Activated naive CD4-positive, alpha-beta T cell treated with anti-CD3 and anti-CD28 coated beads, Interleukin-2, amount 50 U/mL, for 72 hours (primary cell): ENCODE results near the gene FHIT. TPM values are rescaled to one million over a fixed set of nuclear protein-coding genes. Genes with fewer than 3 reads are reported as not detected.
A peak's percentile ranks its signal among the peaks of the same experiment; 100 is the strongest.

Source experiments
- ATAC-seq, 2 donors: fragments of 150-1000 bp; cut with Tn5 transposase; 2 replicates each; pipeline ENCODE4 v1.10.0; 2021; ENCODE audit warnings: mild to moderate bottlenecking in 2 of 2, moderate library complexity in 2 of 2
- DNase-seq, 2 donors: peaks; one replicate each; pipeline ENCODE4 v3.0.0; 2021 to 2022; ENCODE audit warnings: low spot score in 2 of 2
- H3K27ac Mint-ChIP-seq, 2 donors: one replicate each; pipeline ENCODE4 v1.8.0; 2022; ENCODE audit warnings: mild to moderate bottlenecking in 2 of 2, mixed read lengths in 2 of 2
- H3K36me3 Mint-ChIP-seq, 2 donors: one replicate each; pipeline ENCODE4 v1.8.0; 2022; ENCODE audit warnings: mixed read lengths in 2 of 2
- H3K9me3 Mint-ChIP-seq, 2 donors: one replicate each; pipeline ENCODE4 v1.8.0; 2022; ENCODE audit warnings: mixed read lengths in 2 of 2
- total RNA-seq, 2 donors: library from RNA; stranded (reverse); gene quantifications; one replicate each; pipeline ENCODE4 v1.2.3, GENCODE V29; 2022

The FHIT gene
- total RNA-seq, 2 donors from 2014 or later = 21.3 to 37.0 TPM

DNA sequence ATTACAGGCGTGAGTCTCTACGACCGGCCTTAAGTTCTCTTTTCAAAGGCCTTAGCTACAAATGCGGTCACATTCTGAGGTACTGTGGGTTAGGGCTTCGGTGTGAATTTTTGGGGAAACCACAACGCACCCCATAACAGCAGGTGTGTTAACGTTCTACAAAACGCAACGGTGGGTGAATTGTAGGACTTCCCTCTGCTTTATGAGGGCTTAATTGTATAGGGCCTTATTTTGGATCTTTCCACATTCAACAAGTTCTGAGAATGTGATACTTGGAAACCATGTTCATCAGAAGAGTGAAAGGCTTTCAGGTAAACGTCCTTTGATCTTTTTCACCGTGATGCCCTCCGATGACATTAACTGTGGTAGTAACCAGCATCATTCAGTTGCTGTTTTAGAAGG, 1202.8 kb downstream of the FHIT start:
- ATAC-seq (peak; percentile 84 to 89), DNase-seq (peak; percentile 43 to 75)
- Mint-ChIP-seq H3K36me3 (peaks cover 39 to 44% of the 10 kb centered on the region in 2 donors), H3K27ac (peak overlapping the region; percentile 98 to 100), H3K9me3 (peaks cover 23 to 31% of the 10 kb centered on the region in 2 donors)

- ATAC-seq = peak; percentile 33 to 39
- Mint-ChIP-seq H3K9me3 (peaks cover 23 to 31% of the 10 kb centered on the region in 2 donors), H3K27ac (peak overlapping the region; percentile 98 to 100), H3K36me3 (peaks cover 42 to 45% of the 10 kb centered on the region in 2 donors)
- DNase-seq = no peak
Observed at GRCh38 chr3:60047426-60048200, 1203.6 kb downstream of the FHIT start.

DNA sequence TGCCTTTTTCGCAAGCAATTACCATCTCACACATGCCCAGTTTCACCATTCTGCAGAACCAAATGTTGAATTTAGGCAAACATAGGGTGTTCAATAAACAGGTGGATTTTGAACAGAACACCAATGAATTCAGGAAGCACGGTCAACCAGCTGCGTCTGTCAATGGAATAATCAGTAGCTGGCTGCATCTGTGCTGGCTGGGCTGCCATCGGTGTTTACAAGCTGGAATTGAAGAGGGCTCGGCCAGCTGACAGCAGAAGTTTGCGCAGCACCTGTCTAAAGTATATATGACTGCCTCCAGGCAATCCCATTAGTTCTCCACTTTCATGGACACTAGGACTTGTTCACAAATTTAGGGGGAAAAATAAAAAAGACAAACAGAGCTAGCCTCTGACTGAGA, 1205.0 kb downstream of the FHIT start:
- Mint-ChIP-seq H3K9me3 (peaks cover 24 to 25% of the 10 kb centered on the region in 2 donors), H3K36me3 (peaks cover 33 to 42% of the 10 kb centered on the region in 2 donors), H3K27ac (peak overlapping the region in 1 of 2 donors; percentile 100)
- ATAC-seq (no peak), DNase-seq (no peak)

DNA sequence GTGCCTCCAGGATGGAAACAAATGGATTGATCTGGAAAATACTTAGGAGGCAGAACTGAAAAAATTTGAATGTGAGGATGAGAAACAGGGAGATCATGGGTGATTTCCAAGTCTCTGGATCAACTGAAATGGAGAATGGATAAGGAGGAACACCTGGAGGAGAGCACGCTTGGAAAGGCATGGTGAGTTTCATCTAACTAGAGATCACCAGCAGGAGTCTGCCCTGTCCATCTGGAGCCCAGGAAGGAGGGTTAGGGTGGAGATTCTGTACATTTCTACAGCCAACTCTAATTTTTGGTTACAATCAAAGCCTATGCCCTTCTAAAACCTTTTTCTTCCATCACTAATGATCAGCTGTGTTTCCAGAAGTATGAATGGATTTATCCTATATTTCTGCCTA, 1205.6 kb downstream of the FHIT start:
- peak overlapping the region in 1 of 2 donors; percentile 100 for H3K27ac Mint-ChIP-seq
- peaks cover 33 to 42% of the 10 kb centered on the region in 2 donors for H3K36me3 Mint-ChIP-seq

DNA sequence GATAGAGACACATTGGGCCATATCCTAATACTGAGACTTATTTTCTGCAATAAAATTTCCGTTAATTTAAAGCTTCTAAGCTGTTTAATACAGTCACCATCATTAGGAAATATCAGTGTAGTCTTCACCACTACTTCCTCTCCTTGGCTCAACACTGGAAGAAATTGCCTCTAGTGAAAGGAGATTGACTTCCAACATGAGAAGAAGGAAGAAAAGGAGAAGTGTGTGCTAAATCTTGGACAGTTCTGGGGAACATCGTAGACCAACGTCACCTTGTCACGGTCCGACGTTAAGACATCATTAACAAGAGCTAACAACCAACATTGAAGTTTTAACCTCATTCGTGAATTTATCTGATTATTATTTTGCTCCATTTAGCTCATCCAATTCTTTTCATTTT, 1214.4 kb downstream of the FHIT start:
- DNase-seq (no peak), ATAC-seq (no peak)
- Mint-ChIP-seq H3K36me3 (peaks cover 13 to 33% of the 10 kb centered on the region in 2 donors), H3K27ac (no peak overlapping the region), H3K9me3 (peaks cover 5 to 7% of the 10 kb centered on the region in 2 donors)

More for the DNA sequence above, 1205.6 kb downstream of the FHIT start:
- H3K9me3 Mint-ChIP-seq = peaks cover 22 to 27% of the 10 kb centered on the region in 2 donors
- DNase-seq = no peak
- ATAC-seq = no peak

DNA sequence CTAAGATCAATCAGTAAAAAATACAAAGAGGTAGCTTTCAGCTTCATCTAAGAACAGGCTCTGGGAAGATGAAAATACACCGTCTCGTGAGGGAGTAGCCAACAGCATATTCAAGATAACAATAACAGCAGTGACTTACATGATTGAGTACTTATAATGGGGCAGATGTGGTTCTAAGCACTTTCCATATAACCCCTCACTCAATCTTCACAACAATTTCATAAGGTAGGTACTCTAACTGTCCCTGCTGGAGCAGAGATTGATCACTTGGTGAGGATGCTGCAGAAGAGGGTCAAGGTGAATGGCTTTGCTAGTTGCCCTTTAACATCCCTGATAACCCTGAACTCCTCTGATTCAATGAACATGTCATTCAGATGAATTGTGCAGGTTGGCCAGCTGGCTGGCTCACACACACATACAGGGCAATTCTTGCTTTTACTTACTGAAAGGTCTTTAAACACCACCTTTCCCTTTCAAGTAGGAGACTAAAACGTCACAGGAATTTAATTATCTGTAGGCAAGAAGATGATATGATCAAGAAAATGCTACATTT, 1217.3 kb downstream of the FHIT start:
- Mint-ChIP-seq H3K27ac (no peak overlapping the region), H3K36me3 (peaks cover 10 to 27% of the 10 kb centered on the region in 2 donors), H3K9me3 (peaks cover 0 to 7% of the 10 kb centered on the region in 2 donors)
- ATAC-seq = peak in 1 of 2 donors; percentile 48
- DNase-seq = no peak

GRCh38 chr3:60030982-60031381, 1220.3 kb downstream of the FHIT start:
- H3K9me3 Mint-ChIP-seq = no peaks in the 10 kb centered on the region
- peak in 1 of 2 donors; percentile 65 for ATAC-seq
- DNase-seq = no peak
- peak overlapping the region in 1 of 2 donors; percentile 4 for H3K27ac Mint-ChIP-seq
- H3K36me3 Mint-ChIP-seq = peaks cover 6 to 18% of the 10 kb centered on the region in 2 donors

- no peak for DNase-seq
- Mint-ChIP-seq H3K36me3 (peaks cover 14 to 15% of the 10 kb centered on the region in 2 donors), H3K27ac (peak overlapping the region in 1 of 2 donors; percentile 81), H3K9me3 (peaks cover 4 to 8% of the 10 kb centered on the region in 2 donors)
- peak; percentile 62 to 82 for ATAC-seq
Observed at GRCh38 chr3:60028233-60028632, 1223.0 kb downstream of the FHIT start.

GRCh38 chr3:60027335-60027734, 1223.9 kb downstream of the FHIT start:
- ATAC-seq (peak; percentile 27 to 30), DNase-seq (no peak)
- Mint-ChIP-seq H3K36me3 (peaks cover 14 to 15% of the 10 kb centered on the region in 2 donors), H3K9me3 (peaks cover 4 to 8% of the 10 kb centered on the region in 2 donors), H3K27ac (peak overlapping the region in 1 of 2 donors; percentile 81)

- ATAC-seq (no peak), DNase-seq (no peak)
- peak overlapping the region; percentile 4 to 81 for H3K27ac Mint-ChIP-seq
- peaks cover 4 to 8% of the 10 kb centered on the region in 2 donors for H3K9me3 Mint-ChIP-seq
- peaks cover 14 to 15% of the 10 kb centered on the region in 2 donors for H3K36me3 Mint-ChIP-seq
Observed at GRCh38 chr3:60025096-60026050, 1225.9 kb downstream of the FHIT start.

DNA sequence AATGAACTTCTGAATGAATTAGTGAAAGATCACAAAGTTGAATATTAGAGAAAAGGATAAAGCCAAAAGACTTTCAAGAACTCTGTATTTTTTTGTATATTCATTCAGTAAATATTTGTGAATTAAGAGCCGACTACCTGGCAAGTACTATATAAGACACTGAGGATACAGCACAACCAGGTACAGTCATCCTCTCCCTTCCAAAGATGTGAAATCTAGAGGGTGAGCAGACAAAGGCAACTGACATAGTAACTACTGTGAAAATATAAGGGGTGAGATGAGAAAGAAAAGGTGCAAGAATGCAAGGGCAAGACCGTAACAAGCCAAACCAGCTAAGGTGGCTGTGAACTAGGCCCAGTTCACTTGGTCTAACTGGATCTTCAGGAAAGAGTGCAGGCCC, 1226.9 kb downstream of the FHIT start:
- Mint-ChIP-seq H3K36me3 (peaks cover 14 to 15% of the 10 kb centered on the region in 2 donors), H3K27ac (peak overlapping the region in 1 of 2 donors; percentile 81), H3K9me3 (peaks cover 4 to 8% of the 10 kb centered on the region in 2 donors)
- DNase-seq (no peak), ATAC-seq (peak in 1 of 2 donors; percentile 30)

- ATAC-seq = no peak
Observed at GRCh38 chr3:60023189-60023588, 1228.1 kb downstream of the FHIT start.

DNA sequence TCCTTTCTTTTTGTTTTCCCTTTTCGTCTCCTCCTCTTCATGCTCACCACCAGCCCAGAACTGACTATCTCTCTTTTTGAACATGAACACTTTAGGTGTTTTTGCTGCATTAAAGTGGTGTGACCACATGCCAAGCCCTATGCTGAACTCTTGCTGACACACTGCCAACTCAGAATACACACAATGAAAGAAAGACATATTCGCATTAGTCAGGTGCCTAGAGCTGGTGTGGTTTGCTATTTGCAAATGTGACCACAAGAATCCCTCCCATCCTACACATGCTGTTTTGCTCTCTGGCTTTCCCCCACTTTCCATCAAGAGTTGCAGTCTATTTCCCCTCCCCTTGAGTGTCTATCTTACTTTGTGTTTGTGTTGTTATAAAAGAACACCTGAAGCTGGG, 1233.6 kb downstream of the FHIT start:
- ATAC-seq (peak; percentile 87 to 95), DNase-seq (peak; percentile 45 to 81)
- Mint-ChIP-seq H3K9me3 (peaks cover 7 to 10% of the 10 kb centered on the region in 2 donors), H3K27ac (peak overlapping the region; percentile 97 to 98), H3K36me3 (peaks cover 13 to 15% of the 10 kb centered on the region in 2 donors)

More at GRCh38 chr3:60023189-60023588, 1228.1 kb downstream of the FHIT start:
- Mint-ChIP-seq H3K9me3 (peaks cover 9 to 12% of the 10 kb centered on the region in 2 donors), H3K27ac (peak overlapping the region; percentile 12 to 75), H3K36me3 (peaks cover 18 to 20% of the 10 kb centered on the region in 2 donors)
- no peak for DNase-seq

DNA sequence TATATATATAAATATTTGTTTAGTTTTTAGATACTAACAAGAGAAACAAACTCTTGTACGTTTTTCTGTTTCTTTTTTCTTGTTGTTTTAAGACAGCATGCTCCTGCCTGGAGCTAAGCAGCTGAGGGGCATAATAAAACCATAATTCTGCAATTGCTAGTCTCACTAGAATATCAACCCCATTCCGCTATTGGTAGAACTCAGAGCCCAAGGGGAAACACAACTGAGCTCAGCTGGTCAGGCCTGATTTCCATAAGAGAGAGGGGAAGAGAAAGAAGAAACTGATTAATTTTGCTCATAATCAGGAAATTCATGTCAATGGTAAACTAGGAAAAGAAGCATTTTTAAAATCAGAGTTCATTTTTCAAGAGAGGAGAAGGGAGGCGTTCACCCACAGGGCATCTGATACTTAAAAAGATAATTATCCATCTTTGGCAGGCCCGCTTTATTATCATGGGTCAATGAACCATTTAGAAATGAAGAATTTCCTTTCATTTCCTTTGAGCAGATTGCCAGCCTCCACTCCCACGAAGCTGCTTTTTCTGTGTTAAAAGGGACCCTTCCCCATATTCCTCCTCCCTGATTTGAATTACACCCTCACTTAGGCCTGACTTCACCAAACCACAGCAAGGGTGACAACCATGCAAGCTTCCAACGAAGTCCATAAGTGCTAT, 1236.1 kb downstream of the FHIT start:
- Mint-ChIP-seq H3K27ac (no peak overlapping the region), H3K9me3 (peaks cover 7 to 15% of the 10 kb centered on the region in 2 donors), H3K36me3 (peaks cover 17 to 22% of the 10 kb centered on the region in 2 donors)
- ATAC-seq = no peak
- DNase-seq = no peak

- ATAC-seq = peak in 1 of 2 donors; percentile 3
- H3K9me3 Mint-ChIP-seq = peaks cover 3 to 11% of the 10 kb centered on the region in 2 donors
- no peak for DNase-seq
- H3K27ac Mint-ChIP-seq = peak overlapping the region; percentile 70 to 89
- H3K36me3 Mint-ChIP-seq = peaks cover 10 to 13% of the 10 kb centered on the region in 2 donors
Observed at GRCh38 chr3:60013241-60013640, 1238.0 kb downstream of the FHIT start.

GRCh38 chr3:60011218-60011617, 1240.0 kb downstream of the FHIT start:
- DNase-seq (no peak), ATAC-seq (no peak)
- peaks cover 7 to 8% of the 10 kb centered on the region in 2 donors for H3K36me3 Mint-ChIP-seq
- H3K27ac Mint-ChIP-seq = peak overlapping the region in 1 of 2 donors; percentile 89
- peaks cover 0 to 5% of the 10 kb centered on the region in 2 donors for H3K9me3 Mint-ChIP-seq
